RWPE1 (cell line): Measurements from ENCODE around the gene ZRANB1.

Experiments used
- CTCF ChIA-PET: fragments of 350-600 bp; sonication (Branson Sonifier 250); formaldehyde crosslinking; extraction: SDS; loops from one replicate; lab custom pipeline; 2021; lab: Yijun Ruan, JAX
- POLR2A ChIA-PET: fragments of 400-600 bp; formaldehyde crosslinking; extraction: SDS; loops from one replicate; lab custom pipeline; 2020; ENCODE audit warnings: antibody characterized with exemption; ENCODE audit not compliant: low non-redundant PET; lab: Yijun Ruan, JAX
- DNase-seq: peaks from one replicate; pipeline ENCODE4 v3.0.0; 2012; ENCODE audit warnings: low spot score
- H3K27ac ChIP-seq: fragments of 450-650 bp; 2 replicates; pipeline ENCODE4 v1.5.1; 2017
- TF ChIP-seq, protein P1 (sequence below): fragments of 450-650 bp; conservative IDR thresholded peaks from 2 replicates; pipeline ENCODE4 v1.5.1; 2017; ENCODE audit warnings: low read depth, mild to moderate bottlenecking

Gene ZRANB1

GRCh38 chr10:124902462-124902861, 39.5 kb upstream of the ZRANB1 start:
- POLR2A ChIA-PET: no interaction called here
- CTCF ChIA-PET: no interaction called here
- H3K27ac ChIP-seq: no peak overlapping the region
- TF ChIP-seq, protein P1, sequence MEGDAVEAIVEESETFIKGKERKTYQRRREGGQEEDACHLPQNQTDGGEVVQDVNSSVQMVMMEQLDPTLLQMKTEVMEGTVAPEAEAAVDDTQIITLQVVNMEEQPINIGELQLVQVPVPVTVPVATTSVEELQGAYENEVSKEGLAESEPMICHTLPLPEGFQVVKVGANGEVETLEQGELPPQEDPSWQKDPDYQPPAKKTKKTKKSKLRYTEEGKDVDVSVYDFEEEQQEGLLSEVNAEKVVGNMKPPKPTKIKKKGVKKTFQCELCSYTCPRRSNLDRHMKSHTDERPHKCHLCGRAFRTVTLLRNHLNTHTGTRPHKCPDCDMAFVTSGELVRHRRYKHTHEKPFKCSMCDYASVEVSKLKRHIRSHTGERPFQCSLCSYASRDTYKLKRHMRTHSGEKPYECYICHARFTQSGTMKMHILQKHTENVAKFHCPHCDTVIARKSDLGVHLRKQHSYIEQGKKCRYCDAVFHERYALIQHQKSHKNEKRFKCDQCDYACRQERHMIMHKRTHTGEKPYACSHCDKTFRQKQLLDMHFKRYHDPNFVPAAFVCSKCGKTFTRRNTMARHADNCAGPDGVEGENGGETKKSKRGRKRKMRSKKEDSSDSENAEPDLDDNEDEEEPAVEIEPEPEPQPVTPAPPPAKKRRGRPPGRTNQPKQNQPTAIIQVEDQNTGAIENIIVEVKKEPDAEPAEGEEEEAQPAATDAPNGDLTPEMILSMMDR: no peak
- DNase-seq: no peak

- CTCF ChIA-PET: no interaction called here
- TF ChIP-seq, protein P1: no peak
- POLR2A ChIA-PET: no interaction called here
Observed at GRCh38 chr10:124903111-124903510, 38.8 kb upstream of the ZRANB1 start.

GRCh38 chr10:124904796-124905195, 37.1 kb upstream of the ZRANB1 start:
- no peak for DNase-seq
- ChIA-PET CTCF (interaction anchor here (0.7 kb wide), 1 partner anchor 25 kb away, joined by 3 read pairs; no protein-coding TSS in a partner anchor), POLR2A (no interaction called here)
- no peak overlapping the region for H3K27ac ChIP-seq
- TF ChIP-seq, protein P1: no peak

More at GRCh38 chr10:124903111-124903510, 38.8 kb upstream of the ZRANB1 start:
- DNase-seq: no peak
- H3K27ac ChIP-seq: no peak overlapping the region

DNA sequence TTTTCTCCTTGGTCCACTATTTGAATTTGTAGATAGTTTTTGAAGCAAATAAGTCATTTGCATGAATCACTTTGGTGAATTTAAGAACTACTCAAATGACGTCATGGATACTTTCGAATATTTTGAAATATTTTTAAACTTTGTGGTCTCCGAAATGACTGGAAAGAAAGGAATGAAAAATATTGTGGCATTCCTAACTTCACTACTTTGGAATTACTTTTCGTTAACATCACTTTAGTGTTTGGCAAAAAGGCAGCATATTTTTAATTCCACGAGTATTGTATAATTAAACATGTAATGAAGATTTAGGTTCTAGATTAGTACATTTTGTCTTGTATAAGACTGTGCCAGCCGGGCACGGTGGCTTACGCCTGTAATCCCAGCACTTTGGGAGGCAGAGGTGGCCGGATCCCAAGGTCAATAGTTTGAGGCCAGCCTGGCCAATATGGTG, 35.3 kb upstream of the ZRANB1 start:
- ChIA-PET POLR2A (no interaction called here), CTCF (no interaction called here)
- TF ChIP-seq, protein P1: no peak
- H3K27ac ChIP-seq: no peak overlapping the region
- DNase-seq: no peak

DNA sequence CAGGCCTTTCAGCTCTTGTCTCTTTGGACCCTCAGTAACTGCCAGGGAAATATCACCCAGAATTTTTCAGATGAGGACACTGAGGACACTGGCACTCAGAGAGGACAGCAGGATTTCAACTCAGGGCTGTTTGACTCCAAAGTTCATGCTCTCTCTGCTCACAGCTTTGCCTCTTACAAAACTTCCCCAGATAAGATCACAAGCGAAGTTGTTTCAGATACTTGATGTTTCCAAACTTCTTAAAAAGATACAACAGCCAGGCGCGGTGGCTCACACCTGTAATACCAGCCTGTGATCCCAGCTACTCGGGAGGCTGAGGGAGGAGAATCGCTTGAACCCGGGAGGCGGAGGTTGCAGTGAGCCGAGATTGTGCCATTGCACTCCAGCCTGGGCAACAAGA, 32.4 kb upstream of the ZRANB1 start:
- POLR2A ChIA-PET: no interaction called here
- TF ChIP-seq, protein P1: no peak
- H3K27ac ChIP-seq: no peak overlapping the region
- CTCF ChIA-PET: interaction anchor here (0.6 kb wide), 1 partner anchor 32 kb away, joined by 4 read pairs; no protein-coding TSS in a partner anchor
- DNase-seq: no peak

- TF ChIP-seq, protein P1: no peak
- CTCF ChIA-PET: interaction anchor here (0.7 kb wide), 2 partner anchors 71 to 228 kb away, joined by 3 read pairs; no protein-coding TSS in a partner anchor
- no peak overlapping the region for H3K27ac ChIP-seq
- POLR2A ChIA-PET: no interaction called here
- DNase-seq: no peak
Observed at GRCh38 chr10:124911124-124912067, 30.5 kb upstream of the ZRANB1 start.
